B cell (primary cell): Measurements from ENCODE around the gene PAN2. TPM values are rescaled to one million over a fixed set of nuclear protein-coding genes. Genes with fewer than 3 reads are reported as not detected.

Source experiments
- ATAC-seq: fragments of 200-7000 bp; cut with Tn5 transposase; one replicate; pipeline ENCODE4 v1.10.0; 2021; ENCODE audit warnings: low read depth, mild to moderate bottlenecking, moderate number of reproducible peaks, moderate library complexity
- CTCF ChIA-PET: fragments of 350-600 bp; sonication (Branson Sonifier 250); formaldehyde crosslinking; loops from one replicate; lab custom pipeline; 2021; ENCODE audit warnings: antibody characterized with exemption, inconsistent platforms; lab: Charles Lee
- POLR2A ChIA-PET: fragments of 350-600 bp; sonication (Branson Sonifier 250); formaldehyde crosslinking; loops from one replicate; lab custom pipeline; 2021; ENCODE audit warnings: antibody characterized with exemption; lab: Charles Lee
- DNase-seq: peaks from one replicate; pipeline ENCODE4 v3.0.0; 2013
- H2AFZ ChIP-seq: 2 replicates; pipeline ENCODE4 v1.6.1; 2012; ENCODE audit warnings: mild to moderate bottlenecking, low read depth, low read length; ENCODE audit not compliant: insufficient read depth, poor library complexity, severe bottlenecking
- H3K27ac ChIP-seq, 2 donors: 1 replicate in 1 of 2; 2 replicates in 1 of 2; pipeline ENCODE4 v1.5.1; 2012 to 2013; ENCODE audit warnings: low read length in 2 of 2, mild to moderate bottlenecking in 2 of 2, moderate library complexity in 1 of 2
- H3K27me3 ChIP-seq, 4 experiments: fragments of 200-600 bp in 1 of 4; sonication (generic) in 1 of 4; replicated peaks in 1 of 4; 1 replicate in 2 of 4; 2 replicates in 2 of 4; pipeline versions ENCODE4 v1.6.1 to v1.7.0; 2013 to 2016; ENCODE audit warnings: low read length in 3 of 4, mild to moderate bottlenecking in 2 of 4, mixed read lengths in 1 of 4, moderate library complexity in 1 of 4; ENCODE audit not compliant: insufficient read depth in 4 of 4, control insufficient read depth in 3 of 4; ENCODE audit errors: control extremely low read depth in 1 of 4
- H3K36me3 ChIP-seq, 2 experiments: replicated peaks in 1 of 2; 1 replicate in 1 of 2; 2 replicates in 1 of 2; pipeline versions ENCODE4 v1.6.1 to v1.7.1; 2013; ENCODE audit warnings: low read length in 1 of 2; ENCODE audit not compliant: insufficient read depth in 2 of 2, control insufficient read depth in 1 of 2; ENCODE audit errors: control extremely low read depth in 1 of 2, extremely low read depth in 1 of 2
- H3K4me1 ChIP-seq, 2 donors: fragments of 200-600 bp in 1 of 2; sonication (generic) in 1 of 2; 1 replicate in 1 of 2; 2 replicates in 1 of 2; pipeline versions ENCODE4 v1.5.1 to v1.6.1; 2013 to 2017; ENCODE audit warnings: low read length in 2 of 2; ENCODE audit not compliant: control insufficient read depth in 2 of 2, insufficient read depth in 2 of 2
- H3K4me2 ChIP-seq: replicated peaks from 2 replicates; pipeline ENCODE3; 2012; ENCODE audit warnings: mild to moderate bottlenecking, low read depth, low read length; ENCODE audit not compliant: poor library complexity, severe bottlenecking
- H3K4me3 ChIP-seq, 5 experiments: fragments of 200-600 bp in 1 of 5; sonication (generic) in 1 of 5; 1 replicate in 3 of 5; 2 replicates in 2 of 5; pipeline versions ENCODE4 v1.5.1 to v1.7.0; 2011 to 2016; ENCODE audit warnings: low read length in 4 of 5, mild to moderate bottlenecking in 4 of 5, low read depth in 2 of 5, control low read depth in 1 of 5, moderate library complexity in 1 of 5; ENCODE audit not compliant: insufficient read depth in 1 of 5; ENCODE audit errors: control extremely low read depth in 1 of 5, extremely low read depth in 1 of 5
- H3K79me2 ChIP-seq: fragments of 200-600 bp; sonication (generic); one replicate; pipeline ENCODE4 v1.6.0; 2016; ENCODE audit warnings: low read length; ENCODE audit not compliant: control insufficient read depth, insufficient read depth
- H3K9ac ChIP-seq: fragments of 200-600 bp; sonication (generic); 2 replicates; pipeline ENCODE4 v1.6.1; 2017; ENCODE audit warnings: mild to moderate bottlenecking, low read length, moderate library complexity
- H3K9me3 ChIP-seq, 3 donors: one replicate each; pipeline versions ENCODE4 v1.6.1 to v1.7.1; 2013; ENCODE audit warnings: low read length in 2 of 3; ENCODE audit not compliant: control insufficient read depth in 2 of 3, insufficient read depth in 1 of 3; ENCODE audit errors: control extremely low read depth in 1 of 3
- H4K20me1 ChIP-seq: 2 replicates; pipeline ENCODE4 v1.6.0; 2012; ENCODE audit warnings: mild to moderate bottlenecking, low read length; ENCODE audit not compliant: insufficient read depth, control insufficient read depth, poor library complexity, severe bottlenecking
- H3K27ac Mint-ChIP-seq: one replicate; pipeline ENCODE4 v1.8.0; 2021; ENCODE audit warnings: mixed read lengths
- H3K27me3 Mint-ChIP-seq: one replicate; pipeline ENCODE4 v1.8.0; 2021; ENCODE audit warnings: mixed read lengths
- H3K4me1 Mint-ChIP-seq: one replicate; pipeline ENCODE4 v1.8.0; 2021; ENCODE audit warnings: mixed read lengths
- H3K4me3 Mint-ChIP-seq: one replicate; pipeline ENCODE4 v1.8.0; 2021; ENCODE audit warnings: mixed read lengths
- H3K9me3 Mint-ChIP-seq: one replicate; pipeline ENCODE4 v1.8.0; 2022; ENCODE audit warnings: mixed read lengths; ENCODE audit not compliant: insufficient read depth
- EZH2 ChIP-seq: IDR thresholded peaks from 2 replicates; pipeline ENCODE4 v1.6.1; 2012; ENCODE audit warnings: borderline replicate concordance, low read depth, mild to moderate bottlenecking, moderate library complexity, low read length; ENCODE audit not compliant: insufficient read depth, poor library complexity, severe bottlenecking
- WGBS: methylation state at CpG from one replicate; pipeline ENCODE4 v1.1.5; 2013; ENCODE audit warnings: missing lambda C conversion rate; ENCODE audit not compliant: insufficient coverage; 5-methylcytosine and 5-hydroxymethylcytosine counted together
- intact Hi-C: fragments of 100-400 bp; cut with micrococcal nuclease; formaldehyde crosslinking; loops from one replicate; pipeline ENCODE4 v1.10.0; 2022
- polyA plus RNA-seq: library from polyadenylated mRNA; depleted of rRNA; stranded (reverse); fragments of >200 nt; gene quantifications from 2 replicates; pipeline ENCODE4 v1.2.3, GENCODE V29; 2012
- total RNA-seq, 2 donors: library from RNA; stranded (reverse); fragments of 120-200 nt in 1 of 2; gene quantifications; 1 replicate in 1 of 2; 2 replicates in 1 of 2; pipeline versions ENCODE4 v1.2.3 to v1.2.4, GENCODE V29; 2013 to 2022
- TF ChIP-seq, protein P1 (sequence below): fragments of 200-600 bp; IDR thresholded peaks from one replicate; pipeline ENCODE4 v1.8.0; 2022; ENCODE audit warnings: antibody characterized with exemption, mild to moderate bottlenecking

PAN2 gene
- total and polyA plus RNA-seq, 2 donors (not counting 1 experiment from before 2014, with no cell fraction given), result 211 to 230 TPM

GRCh38 chr12:56280849-56281248 lies 53.0 kb downstream of the PAN2 start:
- Histone ChIP-seq H3K36me3 (peaks cover 9 to 65% of the 10 kb centered on the region in 2 experiments), H3K4me2 (no peak overlapping the region), H3K9me3 (no peaks in the 10 kb centered on the region), H3K27ac (no peak overlapping the region), H2AFZ (no peak overlapping the region), H3K27me3 (no peaks in the 10 kb centered on the region), H3K9ac (no peak overlapping the region), H3K4me1 (no peaks in the 10 kb centered on the region), H3K4me3 (no peak overlapping the region), H3K79me2 (peaks cover 6% of the 10 kb centered on the region), H4K20me1 (no peaks in the 10 kb centered on the region)
- H3K27me3 Mint-ChIP-seq, result no peaks in the 10 kb centered on the region
- H3K27ac Mint-ChIP-seq, result no peak overlapping the region
- no peak for DNase-seq
- intact Hi-C loops, result no loop called here
- no peaks in the 10 kb centered on the region for H3K9me3 Mint-ChIP-seq
- no peak for ATAC-seq
- POLR2A ChIA-PET, result no interaction called here
- TF ChIP-seq, protein P1, sequence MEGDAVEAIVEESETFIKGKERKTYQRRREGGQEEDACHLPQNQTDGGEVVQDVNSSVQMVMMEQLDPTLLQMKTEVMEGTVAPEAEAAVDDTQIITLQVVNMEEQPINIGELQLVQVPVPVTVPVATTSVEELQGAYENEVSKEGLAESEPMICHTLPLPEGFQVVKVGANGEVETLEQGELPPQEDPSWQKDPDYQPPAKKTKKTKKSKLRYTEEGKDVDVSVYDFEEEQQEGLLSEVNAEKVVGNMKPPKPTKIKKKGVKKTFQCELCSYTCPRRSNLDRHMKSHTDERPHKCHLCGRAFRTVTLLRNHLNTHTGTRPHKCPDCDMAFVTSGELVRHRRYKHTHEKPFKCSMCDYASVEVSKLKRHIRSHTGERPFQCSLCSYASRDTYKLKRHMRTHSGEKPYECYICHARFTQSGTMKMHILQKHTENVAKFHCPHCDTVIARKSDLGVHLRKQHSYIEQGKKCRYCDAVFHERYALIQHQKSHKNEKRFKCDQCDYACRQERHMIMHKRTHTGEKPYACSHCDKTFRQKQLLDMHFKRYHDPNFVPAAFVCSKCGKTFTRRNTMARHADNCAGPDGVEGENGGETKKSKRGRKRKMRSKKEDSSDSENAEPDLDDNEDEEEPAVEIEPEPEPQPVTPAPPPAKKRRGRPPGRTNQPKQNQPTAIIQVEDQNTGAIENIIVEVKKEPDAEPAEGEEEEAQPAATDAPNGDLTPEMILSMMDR, result no peak
- no peak for TF ChIP-seq EZH2
- no peak overlapping the region for H3K4me3 Mint-ChIP-seq
- no peaks in the 10 kb centered on the region for H3K4me1 Mint-ChIP-seq
- CTCF ChIA-PET, result interaction anchor here (1.0 kb wide), 1 partner anchor 186 kb away, joined by 3 read pairs; no protein-coding TSS in a partner anchor

DNA sequence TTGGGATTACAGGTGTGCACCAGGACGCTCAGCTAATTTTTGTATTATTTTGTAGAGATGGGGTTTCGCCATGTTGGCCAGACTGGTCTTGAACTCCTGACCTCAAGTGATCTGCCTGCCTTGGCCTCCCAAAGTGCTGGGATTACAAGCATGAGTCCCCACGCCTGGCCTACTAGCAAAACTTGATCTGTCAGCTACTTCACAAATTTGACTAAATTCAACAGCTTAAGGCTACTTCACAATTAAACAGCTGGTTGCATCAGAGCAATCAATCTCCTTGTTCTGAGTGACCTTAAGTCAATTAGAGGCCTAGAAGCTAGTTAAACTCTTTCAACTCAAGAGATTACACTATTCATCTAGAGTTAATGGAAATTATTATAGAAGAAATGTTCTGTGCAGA lies 54.9 kb downstream of the PAN2 start:
- Histone ChIP-seq H3K36me3 (peaks cover 17 to 74% of the 10 kb centered on the region in 2 experiments), H3K4me3 (no peak overlapping the region), H3K27me3 (no peaks in the 10 kb centered on the region), H3K27ac (no peak overlapping the region), H2AFZ (no peak overlapping the region), H3K9ac (no peak overlapping the region), H3K4me1 (no peaks in the 10 kb centered on the region), H3K4me2 (no peak overlapping the region), H3K9me3 (no peaks in the 10 kb centered on the region), H4K20me1 (no peaks in the 10 kb centered on the region), H3K79me2 (no peaks in the 10 kb centered on the region)
- CTCF ChIA-PET, result interaction anchor here (0.7 to 0.8 kb wide), 2 partner anchors 22 to 89 kb away, joined by 3 to 4 read pairs; partner anchors contain the start of gene SMARCC2
- POLR2A ChIA-PET, result no interaction called here
- H3K9me3 Mint-ChIP-seq, result no peaks in the 10 kb centered on the region
- TF ChIP-seq, protein P1, result no peak
- no peak for TF ChIP-seq EZH2
- H3K27ac Mint-ChIP-seq, result no peak overlapping the region
- DNase-seq (no peak), ATAC-seq (no peak)
- intact Hi-C loops, result no loop called here
- H3K4me1 Mint-ChIP-seq, result no peaks in the 10 kb centered on the region
- 83% methylated on average over 1 of the region's 3 CpGs for WGBS
- no peak overlapping the region for H3K4me3 Mint-ChIP-seq
- H3K27me3 Mint-ChIP-seq, result no peaks in the 10 kb centered on the region
